GM18511 (cell line): ENCODE results near the gene COQ6.
"Not testable (repeated sequence)": the region's sequence is repeated elsewhere in the genome, so short reads cannot be mapped to it uniquely, and the experiment has no call there.

Experiments
- ATAC-seq: cut with Tn5 transposase; IDR thresholded peaks from one replicate; pipeline ENCODE4 v1.9.1; 2021; ENCODE audit warnings: mild to moderate bottlenecking, moderate library complexity; ENCODE audit not compliant: unreplicated experiment

Gene COQ6

GRCh38 chr14:73977896-73978295 lies 27.8 kb downstream of the COQ6 start:
- no peak for ATAC-seq

- ATAC-seq, result no peak
Observed at GRCh38 chr14:73988065-73988464, 38.0 kb downstream of the COQ6 start.

- ATAC-seq, result not testable (repeated sequence)
Observed at GRCh38 chr14:73988656-73989055, 38.6 kb downstream of the COQ6 start.

GRCh38 chr14:73991092-73991491 lies 41.0 kb downstream of the COQ6 start:
- no peak for ATAC-seq

DNA sequence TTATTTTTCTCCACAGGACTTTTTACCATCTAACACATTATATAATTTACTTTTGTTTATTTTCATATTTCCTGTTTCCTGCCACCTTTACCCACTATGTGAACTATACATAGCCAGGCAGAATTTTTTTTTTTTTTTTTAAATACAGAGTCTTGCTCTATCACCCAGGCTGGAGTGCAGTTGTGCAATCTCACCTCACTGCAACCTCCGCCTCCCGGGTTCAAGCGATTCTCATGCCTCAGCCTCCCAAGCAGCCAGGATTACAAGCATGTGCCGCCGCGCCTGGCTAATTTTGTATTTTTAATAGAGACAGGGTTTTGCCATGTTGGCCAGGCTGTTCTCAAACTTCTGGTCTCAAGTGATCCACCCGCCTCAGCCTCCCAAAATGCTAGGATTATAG lies 44.8 kb downstream of the COQ6 start:
- not testable (repeated sequence) for ATAC-seq

- no peak for ATAC-seq
Observed at GRCh38 chr14:73995977-73996378, 45.9 kb downstream of the COQ6 start.

DNA sequence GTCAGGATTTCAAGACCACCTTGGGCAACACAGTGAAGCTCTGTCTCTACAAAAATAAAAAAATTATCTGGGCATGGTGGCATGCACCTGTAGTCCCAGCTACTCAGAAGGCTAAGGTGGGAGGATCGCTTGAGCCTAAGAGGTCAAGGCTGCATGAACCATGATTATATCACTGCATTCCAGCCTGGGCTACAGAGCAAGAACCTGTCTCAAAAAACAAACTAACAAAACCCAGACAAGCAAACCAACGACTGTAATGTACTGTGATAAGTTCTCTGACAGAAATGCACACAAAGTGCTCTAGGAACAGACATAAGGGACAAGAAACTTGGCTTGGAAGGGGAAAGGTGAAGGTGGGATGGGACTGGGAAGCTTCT lies 46.6 kb downstream of the COQ6 start:
- no peak for ATAC-seq

DNA sequence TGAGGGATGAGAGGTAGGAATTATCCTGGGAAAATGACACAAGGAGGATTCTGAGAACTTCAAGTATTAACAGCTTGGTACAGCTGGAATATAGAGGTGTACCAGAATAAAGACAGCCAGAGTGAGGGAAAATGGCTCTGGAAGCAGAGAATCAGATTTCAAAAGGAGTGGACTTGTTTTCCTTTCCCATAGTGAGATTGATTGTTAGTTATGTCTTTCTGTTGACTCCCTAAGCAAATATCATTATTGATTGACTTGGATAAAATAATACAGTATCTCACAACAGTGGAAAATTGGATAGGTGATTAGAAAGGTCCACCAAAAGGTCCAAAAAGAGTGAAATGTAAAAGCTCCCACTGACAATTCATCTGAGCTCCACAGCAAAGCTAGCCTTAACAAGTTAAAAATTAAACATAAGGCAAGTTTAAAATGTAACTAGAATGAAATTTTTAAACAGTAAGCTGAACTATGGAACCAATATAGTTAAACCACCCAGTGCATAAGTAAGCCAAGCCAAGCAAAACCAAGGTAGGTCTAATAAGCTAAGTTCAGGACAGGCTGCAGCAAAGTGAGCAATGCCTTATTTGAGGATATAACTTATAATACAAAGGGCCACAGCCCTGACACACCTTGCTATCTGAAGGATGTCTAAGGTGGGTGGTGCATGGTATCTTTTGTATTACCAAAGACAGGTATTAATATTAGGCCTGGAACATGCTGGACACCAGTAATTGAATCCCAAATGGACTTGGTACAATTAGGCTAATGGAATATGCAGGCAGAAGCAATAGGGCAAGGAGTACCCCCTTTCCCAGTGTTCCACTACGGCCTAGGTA lies 47.2 kb downstream of the COQ6 start:
- ATAC-seq, result no peak

GRCh38 chr14:73997944-73998447 lies 47.9 kb downstream of the COQ6 start:
- no peak for ATAC-seq

DNA sequence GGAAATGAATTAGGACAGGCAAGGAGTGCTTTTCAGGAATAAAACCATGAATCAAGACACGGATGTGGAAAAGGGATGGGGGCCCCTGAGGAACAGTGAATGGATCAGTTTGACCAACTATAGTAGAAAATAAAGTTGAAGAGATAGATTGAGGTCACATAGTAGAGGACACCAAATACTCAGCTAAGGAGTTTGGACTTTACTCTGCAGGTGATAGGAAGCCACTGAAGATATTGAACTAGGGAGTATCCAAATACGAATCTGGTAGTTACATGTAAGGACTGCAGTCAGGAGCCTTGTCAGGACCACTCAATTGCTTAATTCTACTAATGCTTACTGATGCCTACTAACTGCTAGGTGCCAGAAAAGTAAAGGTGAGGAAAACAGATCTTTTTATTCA lies 48.6 kb downstream of the COQ6 start:
- ATAC-seq, result no peak

DNA sequence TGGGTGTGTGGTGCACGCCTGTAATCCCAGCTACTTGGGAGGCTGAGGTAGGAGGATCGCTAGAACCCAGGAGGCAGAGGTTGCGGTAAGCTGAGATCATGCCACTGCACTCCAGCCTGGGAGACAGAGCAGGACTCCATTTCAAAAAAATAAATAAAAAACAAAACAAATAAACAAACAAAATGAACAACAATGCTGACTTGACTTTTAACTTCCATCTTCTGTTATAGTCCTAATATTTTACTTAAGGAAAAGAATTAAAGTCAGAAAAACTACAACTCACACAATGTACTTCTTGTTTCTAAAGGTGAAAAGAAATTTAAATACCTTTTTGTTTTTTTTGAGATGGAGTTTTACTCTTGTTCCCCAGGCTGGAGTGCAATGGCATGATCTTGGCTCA lies 55.6 kb downstream of the COQ6 start:
- ATAC-seq, result not testable (repeated sequence)

DNA sequence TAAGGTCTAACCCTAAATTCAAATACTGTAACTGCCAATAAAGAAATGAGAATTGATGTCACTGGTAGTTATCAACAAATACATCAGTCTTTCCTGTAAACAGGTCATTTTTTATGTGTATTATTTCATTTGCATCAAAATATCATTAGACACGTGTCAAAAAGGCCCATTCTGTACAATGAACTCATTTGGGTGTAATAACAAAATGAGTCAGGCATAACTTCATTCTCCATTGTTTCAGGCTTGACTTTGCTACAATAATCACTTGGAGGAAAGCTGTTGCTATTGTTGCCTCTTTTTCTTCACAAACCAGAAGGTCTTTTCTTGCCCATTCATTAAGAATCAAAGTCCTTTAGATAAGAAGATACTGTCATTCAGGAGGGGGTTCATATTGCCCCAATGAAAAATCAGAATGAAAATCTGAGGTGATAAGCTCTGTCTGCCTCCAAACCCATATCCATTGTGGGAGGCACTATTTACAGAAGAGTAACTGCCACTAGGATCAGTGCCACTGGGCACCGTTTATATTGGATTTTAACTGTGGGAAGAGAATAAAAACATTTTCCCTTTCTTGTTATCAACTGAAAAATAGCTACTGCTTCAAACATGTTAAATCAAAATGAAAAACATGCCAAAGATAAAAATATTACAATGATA lies 58.9 kb downstream of the COQ6 start:
- ATAC-seq, result no peak
